Measurements from ENCODE around the gene SCP2.
A peak's percentile ranks its signal among the peaks of the same experiment; 100 is the strongest.
"Not testable (repeated sequence)": the region's sequence is repeated elsewhere in the genome, so short reads cannot be mapped to it uniquely, and the experiment has no call there.

The SCP2 gene

GRCh38 chr1:52917156-52917555 is 9.9 kb upstream of the SCP2 start:
- DNase-seq (ENCODE audit: low spot score) = peak; percentile 12

- DNase-seq (ENCODE audit: low spot score) = no peak
Observed at GRCh38 chr1:52917581-52917980, 9.5 kb upstream of the SCP2 start.

GRCh38 chr1:52918201-52918600 is 8.9 kb upstream of the SCP2 start:
- peak; percentile 15 for DNase-seq (ENCODE audit: low spot score)

GRCh38 chr1:52919051-52919722 is 7.9 kb upstream of the SCP2 start:
- DNase-seq (ENCODE audit: low spot score) = peak; percentile 20

GRCh38 chr1:52919723-52920483 is 7.2 kb upstream of the SCP2 start:
- DNase-seq (ENCODE audit: low spot score) = peak; percentile 56

GRCh38 chr1:52920791-52921291 is 6.2 kb upstream of the SCP2 start:
- peak; percentile 55 for DNase-seq (ENCODE audit: low spot score)

- no peak for DNase-seq (ENCODE audit: low spot score)
Observed at GRCh38 chr1:52925571-52926005, 1.5 kb upstream of the SCP2 start.

GRCh38 chr1:52926864-52927211 is 238 bp upstream of the SCP2 start:
- DNase-seq (ENCODE audit: low spot score) = no peak

- no peak for DNase-seq (ENCODE audit: low spot score)
Observed at GRCh38 chr1:52928015-52928404, 934 bp downstream of the SCP2 start.

- no peak for DNase-seq (ENCODE audit: low spot score)
Observed at GRCh38 chr1:52929019-52929418, 1.9 kb downstream of the SCP2 start.

- DNase-seq (ENCODE audit: low spot score) = no peak
Observed at GRCh38 chr1:52937433-52938182, 10.5 kb downstream of the SCP2 start.

- no peak for DNase-seq (ENCODE audit: low spot score)
Observed at GRCh38 chr1:52938183-52938451, 11.0 kb downstream of the SCP2 start.

GRCh38 chr1:52943876-52944416 is 16.9 kb downstream of the SCP2 start:
- DNase-seq (ENCODE audit: low spot score) = no peak

GRCh38 chr1:52944566-52944965 is 17.5 kb downstream of the SCP2 start:
- DNase-seq (ENCODE audit: low spot score) = no peak

GRCh38 chr1:52947490-52947889 is 20.4 kb downstream of the SCP2 start:
- no peak for DNase-seq (ENCODE audit: low spot score)

GRCh38 chr1:52949602-52950001 is 22.5 kb downstream of the SCP2 start:
- DNase-seq (ENCODE audit: low spot score) = not testable (repeated sequence)

GRCh38 chr1:52952112-52952511 is 25.0 kb downstream of the SCP2 start:
- no peak for DNase-seq (ENCODE audit: low spot score)

GRCh38 chr1:52955129-52955970 is 28.3 kb downstream of the SCP2 start:
- no peak for DNase-seq (ENCODE audit: low spot score)

GRCh38 chr1:52963101-52963500 is 36.0 kb downstream of the SCP2 start:
- no peak for DNase-seq (ENCODE audit: low spot score)

GRCh38 chr1:52967666-52968065 is 40.6 kb downstream of the SCP2 start:
- no peak for DNase-seq (ENCODE audit: low spot score)

- DNase-seq (ENCODE audit: low spot score) = not testable (repeated sequence)
Observed at GRCh38 chr1:52969234-52969633, 42.2 kb downstream of the SCP2 start.

GRCh38 chr1:52970149-52970548 is 43.1 kb downstream of the SCP2 start:
- no peak for DNase-seq (ENCODE audit: low spot score)

Measured in left forelimb (tissue), 1 donor.